ENCODE data around the gene CUEDC1.

The CUEDC1 gene

GRCh38 chr17:57957886-57958285, 2.7 kb upstream of the CUEDC1 start:
- DNase-seq (ENCODE audit: low read depth in 2 of 2) = no peak

- no peak for DNase-seq (ENCODE audit: low read depth in 2 of 2)
Measured at GRCh38 chr17:57957120-57957850, 2.1 kb upstream of the CUEDC1 start.

DNA sequence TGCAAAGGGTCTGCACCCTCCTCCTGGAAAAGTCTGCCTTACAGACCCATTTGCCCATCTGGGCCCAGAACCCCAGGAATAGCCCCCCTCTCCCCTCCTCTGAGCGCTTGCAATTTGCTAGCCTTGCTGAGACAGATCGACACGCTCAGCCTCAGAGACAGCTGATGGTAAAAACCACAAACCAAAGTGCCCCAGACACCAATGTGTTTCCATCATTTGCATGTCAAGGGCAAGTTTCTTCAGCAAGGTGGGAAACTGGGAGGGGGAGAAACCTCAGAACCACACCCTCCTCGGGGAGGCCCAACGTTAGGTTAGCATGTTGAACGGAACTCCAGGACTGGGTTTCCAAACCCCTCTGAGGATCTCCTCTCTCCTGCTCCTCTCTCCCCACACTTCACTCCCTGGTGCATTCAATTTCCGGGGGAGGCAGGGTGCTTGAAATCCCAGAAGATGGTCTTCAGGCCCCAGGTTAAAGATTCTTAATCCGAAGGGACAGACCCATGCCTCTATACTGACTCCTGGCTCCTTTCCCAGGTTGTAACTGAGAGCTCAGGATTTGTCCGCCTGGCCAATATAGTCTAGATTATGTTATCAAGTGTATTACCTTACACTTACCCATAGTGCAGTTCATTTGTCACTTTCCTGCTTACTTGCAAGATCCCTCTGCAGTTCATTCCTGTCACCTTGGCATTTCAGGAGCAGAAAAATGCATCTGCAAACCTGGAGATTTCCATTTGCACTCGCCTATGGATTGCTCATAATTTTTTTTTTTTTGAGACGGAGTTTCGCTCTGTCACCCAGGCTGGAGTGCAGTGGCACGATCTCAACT, 1.3 kb upstream of the CUEDC1 start:
- DNase-seq (ENCODE audit: low read depth in 2 of 2) = peak; percentile 10 to 12

DNA sequence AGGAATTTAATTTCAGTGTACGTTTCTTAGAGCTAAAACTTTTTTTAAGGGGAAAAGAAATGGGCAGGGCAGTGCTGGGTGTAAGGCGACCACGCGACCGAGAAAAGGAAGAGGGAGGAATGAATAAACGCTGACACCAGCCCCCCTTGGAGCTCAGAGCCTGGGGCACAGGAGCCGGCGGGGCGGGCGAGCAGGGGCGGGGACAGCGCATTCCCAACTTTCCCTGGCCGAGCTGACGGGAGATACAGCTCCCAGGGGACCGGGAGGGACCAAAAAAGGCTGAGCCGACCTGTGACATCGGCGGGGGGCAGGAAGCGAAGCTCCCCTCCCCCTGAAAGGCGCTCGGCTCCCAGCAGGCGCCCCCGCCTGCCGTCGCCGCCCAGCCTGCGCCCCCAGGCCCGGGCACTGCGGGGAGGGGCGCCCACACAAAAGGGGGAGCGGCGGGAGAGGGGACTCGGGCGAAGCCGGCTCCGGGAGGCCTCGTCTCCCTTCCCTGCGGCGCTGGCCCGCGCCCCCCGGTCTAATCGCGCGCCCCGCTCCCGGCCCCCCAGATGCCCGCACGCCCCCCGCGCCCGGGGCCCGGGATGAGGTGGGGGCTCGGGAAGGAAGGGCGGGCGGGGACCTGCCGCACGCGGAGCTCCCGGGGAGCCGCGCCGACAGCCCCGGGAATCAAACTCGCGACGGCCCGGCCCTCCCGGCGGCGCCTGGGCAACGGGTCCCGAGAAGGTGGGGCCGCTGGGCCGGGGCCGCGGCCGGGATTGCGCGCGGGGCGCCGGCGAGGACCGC, 622 bp downstream of the CUEDC1 start:
- no peak for DNase-seq (ENCODE audit: low read depth in 2 of 2)

DNA sequence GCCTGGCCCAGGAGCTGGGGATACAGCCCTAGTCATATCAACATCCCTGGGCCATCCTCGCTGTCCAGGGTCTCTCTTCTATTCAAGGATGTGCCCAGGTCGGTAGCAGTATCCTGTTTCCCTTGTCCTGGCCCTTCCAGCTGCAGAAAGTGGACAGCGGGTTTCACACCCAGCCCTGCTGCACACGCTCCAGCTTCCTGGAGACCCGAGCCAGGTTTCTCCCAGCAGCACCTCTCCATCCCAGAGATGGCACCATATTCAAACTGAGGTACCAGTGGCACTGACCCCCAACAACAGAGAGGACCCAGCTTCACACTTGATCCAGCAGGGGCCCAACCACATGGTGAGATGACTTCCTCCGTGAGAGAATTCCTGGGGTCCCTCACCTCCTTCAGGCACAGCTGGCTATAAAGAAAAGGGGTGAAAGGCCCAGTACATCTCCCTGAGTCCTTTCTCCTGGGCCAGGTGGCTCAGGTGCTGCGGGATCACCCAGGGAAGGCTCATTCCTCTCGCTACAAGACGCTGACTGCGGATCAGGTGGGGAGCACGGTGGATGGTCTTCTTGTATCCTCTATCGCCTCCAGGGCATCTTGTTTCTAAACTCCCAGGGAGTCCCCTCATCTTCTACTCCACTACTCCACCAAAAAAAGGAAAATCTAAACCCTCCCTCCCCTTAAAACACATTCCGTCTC, 1.4 kb downstream of the CUEDC1 start:
- no peak for DNase-seq (ENCODE audit: low read depth in 2 of 2)

- DNase-seq (ENCODE audit: low read depth in 2 of 2) = no peak
Measured at GRCh38 chr17:57953219-57953618, 2.0 kb downstream of the CUEDC1 start.

- no peak for DNase-seq (ENCODE audit: low read depth in 2 of 2)
Measured at GRCh38 chr17:57949649-57950048, 5.6 kb downstream of the CUEDC1 start.

- no peak for DNase-seq (ENCODE audit: low read depth in 2 of 2)
Measured at GRCh38 chr17:57948555-57949420, 6.4 kb downstream of the CUEDC1 start.

GRCh38 chr17:57948169-57948554, 7.0 kb downstream of the CUEDC1 start:
- no peak for DNase-seq (ENCODE audit: low read depth in 2 of 2)

DNA sequence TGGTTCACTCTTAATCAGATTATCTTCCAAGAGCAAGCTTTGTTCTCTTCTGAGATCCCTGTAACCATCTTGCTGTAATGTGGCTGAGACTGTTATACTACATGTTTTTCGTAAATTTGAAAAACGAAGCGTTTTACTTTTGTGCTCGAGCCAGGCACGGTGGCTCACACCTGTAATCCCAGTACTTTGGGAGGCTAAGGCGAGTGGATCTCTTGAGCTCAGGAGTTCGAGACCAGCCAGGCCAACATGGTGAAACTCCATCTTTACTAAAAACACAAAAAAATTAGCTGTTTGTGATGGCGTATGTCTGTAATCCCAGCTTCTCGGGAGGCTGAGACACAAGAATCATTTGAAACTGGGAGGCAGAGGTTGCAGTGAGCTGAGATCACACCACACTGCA, 7.8 kb downstream of the CUEDC1 start:
- DNase-seq (ENCODE audit: low read depth in 2 of 2) = no peak

GRCh38 chr17:57946798-57947358, 8.3 kb downstream of the CUEDC1 start:
- DNase-seq (ENCODE audit: low read depth in 2 of 2) = no peak

GRCh38 chr17:57945996-57946797, 9.0 kb downstream of the CUEDC1 start:
- no peak for DNase-seq (ENCODE audit: low read depth in 2 of 2)

DNA sequence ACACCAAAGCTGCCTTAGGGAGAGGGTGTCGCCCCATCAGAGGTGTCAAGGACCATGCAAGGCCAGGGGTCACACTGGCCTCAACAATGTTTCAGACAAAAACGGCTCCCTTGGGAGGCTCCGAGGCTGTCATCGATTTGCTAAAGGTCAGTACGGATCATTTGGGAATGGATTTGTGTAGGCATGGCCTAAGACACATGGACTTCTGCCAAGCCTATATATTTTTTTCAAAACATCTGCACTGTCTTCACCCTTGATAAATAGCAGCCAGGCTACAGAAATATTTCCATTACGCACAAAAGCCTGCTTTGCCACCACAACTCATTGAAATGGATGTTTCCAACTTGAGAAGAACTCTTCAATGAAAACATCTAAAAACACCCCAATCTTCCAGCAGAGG, 10.3 kb downstream of the CUEDC1 start:
- DNase-seq (ENCODE audit: low read depth in 2 of 2) = no peak

GRCh38 chr17:57943645-57944044, 11.6 kb downstream of the CUEDC1 start:
- DNase-seq (ENCODE audit: low read depth in 2 of 2) = no peak

- no peak for DNase-seq (ENCODE audit: low read depth in 2 of 2)
Measured at GRCh38 chr17:57943140-57943539, 12.1 kb downstream of the CUEDC1 start.

DNA sequence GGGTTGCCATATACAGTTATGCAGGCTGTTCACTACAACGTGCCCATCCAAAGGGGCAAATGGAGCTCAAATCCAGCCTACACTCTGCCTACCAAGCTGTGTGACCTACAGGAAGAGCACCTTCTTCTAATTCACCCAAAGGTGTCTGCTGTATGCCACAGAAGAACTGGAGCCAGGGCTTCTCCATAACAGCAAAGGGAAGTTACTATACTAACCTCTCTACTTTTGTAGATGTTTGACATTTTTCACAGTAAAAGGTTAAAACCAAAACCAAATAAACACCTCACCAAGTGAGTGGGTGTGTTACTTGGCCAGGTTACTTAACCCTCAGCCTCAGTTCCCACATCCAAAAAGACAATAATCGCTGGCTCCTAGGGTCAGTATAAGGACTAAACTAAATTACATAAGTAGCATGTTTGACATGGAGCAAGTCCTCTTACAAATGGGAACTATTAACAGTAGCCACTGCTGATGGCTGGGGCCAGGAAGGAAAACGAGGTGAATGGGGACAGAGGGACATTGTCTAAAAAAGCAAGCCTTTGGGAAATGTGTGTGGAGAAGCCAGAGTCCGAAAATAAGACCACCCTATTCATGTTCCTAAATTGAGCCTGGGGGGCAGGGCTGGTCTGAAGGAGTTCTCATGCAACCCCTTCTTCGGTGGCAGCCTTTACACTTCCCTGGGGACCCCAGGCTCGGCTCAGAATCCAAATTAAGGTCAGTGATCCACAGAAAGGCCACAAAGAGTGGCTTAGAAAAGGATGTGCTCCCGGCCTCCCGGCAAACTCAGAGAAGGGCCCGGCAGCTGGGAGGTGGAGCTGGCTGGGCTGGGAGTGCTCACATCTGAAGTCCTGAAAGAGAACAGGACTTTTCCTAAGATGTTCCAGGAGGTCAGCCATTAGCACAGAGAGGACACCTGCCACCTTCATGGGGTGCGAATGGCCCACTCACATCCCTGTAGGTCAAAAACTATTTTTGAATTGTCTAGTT, 13.5 kb downstream of the CUEDC1 start:
- no peak for DNase-seq (ENCODE audit: low read depth in 2 of 2)

DNA sequence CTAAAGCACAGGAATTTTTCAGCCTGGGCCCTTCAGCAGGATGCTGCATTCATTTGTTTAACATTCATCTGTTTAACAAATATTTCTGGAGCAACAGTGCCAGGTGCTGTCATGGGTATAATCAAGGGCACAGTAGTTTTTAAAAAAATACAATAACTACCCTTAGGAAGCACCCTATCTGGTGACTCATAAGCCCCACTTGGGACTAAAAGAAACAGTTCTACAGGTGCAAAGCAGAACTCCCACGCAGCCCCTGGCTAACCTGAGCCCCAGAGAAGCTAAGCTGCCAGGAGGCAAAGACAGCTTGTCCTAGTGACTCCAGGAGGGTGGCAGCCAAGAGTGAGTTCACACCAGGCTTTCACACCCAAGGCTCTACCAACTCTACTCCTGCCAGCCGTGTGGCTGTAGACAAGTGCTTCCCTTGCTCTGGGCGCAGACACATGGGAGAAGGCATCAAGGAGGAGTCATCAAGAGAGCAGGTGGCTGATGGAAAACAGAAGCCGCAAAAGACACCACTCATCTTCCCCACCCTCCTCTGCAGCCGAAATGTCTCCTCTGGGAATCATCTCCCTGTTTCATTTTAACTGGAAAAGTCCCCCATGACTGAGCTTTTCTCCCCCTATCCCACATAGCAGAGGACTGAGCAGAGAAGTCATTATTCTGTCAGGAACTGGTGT, 14.4 kb downstream of the CUEDC1 start:
- DNase-seq (ENCODE audit: low read depth in 2 of 2) = no peak

- DNase-seq (ENCODE audit: low read depth in 2 of 2) = no peak
Measured at GRCh38 chr17:57940231-57940630, 15.0 kb downstream of the CUEDC1 start.

Data from activated CD4-positive, alpha-beta T cell treated with anti-CD3 and anti-CD28 coated beads for 24 hours (primary cell).